Liver (tissue), 3 donors: Measurements from ENCODE around the gene RUNDC1.
"Not testable (repeated sequence)": the region's sequence is repeated elsewhere in the genome, so short reads cannot be mapped to it uniquely, and the experiment has no call there.

ENCODE experiments used
- ATF3 ChIP-seq: IDR thresholded peaks from 2 replicates; pipeline ENCODE4 v1.6.1; 2016; ENCODE audit warnings: antibody characterized with exemption
- GABPA ChIP-seq, 2 donors: IDR thresholded peaks in 1 of 2; conservative IDR thresholded peaks in 1 of 2; 2 replicates each; pipeline ENCODE4 v1.6.1; 2016; ENCODE audit warnings: antibody characterized with exemption in 2 of 2, mild to moderate bottlenecking in 1 of 2, moderate library complexity in 1 of 2
- JUND ChIP-seq, 2 donors: IDR thresholded peaks; 2 replicates each; pipeline ENCODE4 v1.6.1; 2016; ENCODE audit warnings: antibody characterized with exemption in 2 of 2
- MAX ChIP-seq: IDR thresholded peaks from 2 replicates; pipeline ENCODE4 v1.6.1; 2016; ENCODE audit warnings: antibody characterized with exemption
- RAD21 ChIP-seq, 2 donors: IDR thresholded peaks; 2 replicates each; pipeline ENCODE4 v1.6.1; 2016; ENCODE audit warnings: antibody characterized with exemption in 2 of 2, mild to moderate bottlenecking in 2 of 2
- REST ChIP-seq: IDR thresholded peaks from 2 replicates; pipeline ENCODE4 v1.6.1; 2016; ENCODE audit warnings: antibody characterized with exemption, mild to moderate bottlenecking
- RXRA ChIP-seq, 2 donors: IDR thresholded peaks; 2 replicates each; pipeline ENCODE4 v1.6.1; 2017 to 2018; ENCODE audit warnings: antibody characterized with exemption in 2 of 2, mild to moderate bottlenecking in 1 of 2
- SP1 ChIP-seq: IDR thresholded peaks from 2 replicates; pipeline ENCODE4 v1.6.1; 2018; ENCODE audit warnings: antibody characterized with exemption, mild to moderate bottlenecking
- TAF1 ChIP-seq: conservative IDR thresholded peaks from 2 replicates; pipeline ENCODE4 v1.6.1; 2016; ENCODE audit warnings: antibody characterized with exemption, mild to moderate bottlenecking
- YY1 ChIP-seq: IDR thresholded peaks from 2 replicates; pipeline ENCODE4 v1.6.1; 2016; ENCODE audit warnings: antibody characterized with exemption, mild to moderate bottlenecking
- ZBTB33 ChIP-seq: IDR thresholded peaks from 2 replicates; pipeline ENCODE4 v1.6.1; 2016; ENCODE audit warnings: antibody characterized with exemption
- TF ChIP-seq, protein P1 (sequence below): fragments of 150-350 bp; IDR thresholded peaks from 2 replicates; pipeline ENCODE4 v1.5.1; 2017; ENCODE audit warnings: improper control_type of control experiment, low read depth, low read length; ENCODE audit not compliant: missing input control
- donor health status: healthy.
- donor health status: healthy.

- TF ChIP-seq GABPA (IDR thresholded peaks at IDR 0.05 in 1 of 2, conservative IDR thresholded peaks at IDR 0.05 in 1 of 2); ZBTB33; TAF1; MAX; JUND (IDR thresholded peaks at IDR 0.05); RAD21 (IDR thresholded peaks at IDR 0.05); REST; YY1; RXRA (IDR thresholded peaks at IDR 0.05); ATF3; SP1: not testable (repeated sequence)
- TF ChIP-seq, protein P1, sequence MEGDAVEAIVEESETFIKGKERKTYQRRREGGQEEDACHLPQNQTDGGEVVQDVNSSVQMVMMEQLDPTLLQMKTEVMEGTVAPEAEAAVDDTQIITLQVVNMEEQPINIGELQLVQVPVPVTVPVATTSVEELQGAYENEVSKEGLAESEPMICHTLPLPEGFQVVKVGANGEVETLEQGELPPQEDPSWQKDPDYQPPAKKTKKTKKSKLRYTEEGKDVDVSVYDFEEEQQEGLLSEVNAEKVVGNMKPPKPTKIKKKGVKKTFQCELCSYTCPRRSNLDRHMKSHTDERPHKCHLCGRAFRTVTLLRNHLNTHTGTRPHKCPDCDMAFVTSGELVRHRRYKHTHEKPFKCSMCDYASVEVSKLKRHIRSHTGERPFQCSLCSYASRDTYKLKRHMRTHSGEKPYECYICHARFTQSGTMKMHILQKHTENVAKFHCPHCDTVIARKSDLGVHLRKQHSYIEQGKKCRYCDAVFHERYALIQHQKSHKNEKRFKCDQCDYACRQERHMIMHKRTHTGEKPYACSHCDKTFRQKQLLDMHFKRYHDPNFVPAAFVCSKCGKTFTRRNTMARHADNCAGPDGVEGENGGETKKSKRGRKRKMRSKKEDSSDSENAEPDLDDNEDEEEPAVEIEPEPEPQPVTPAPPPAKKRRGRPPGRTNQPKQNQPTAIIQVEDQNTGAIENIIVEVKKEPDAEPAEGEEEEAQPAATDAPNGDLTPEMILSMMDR: not testable (repeated sequence)
These were observed 7.0 kb upstream of the RUNDC1 start for GRCh38 chr17:42973323-42973722.
